Liver (tissue), 2 donors: ENCODE measurements around the gene ELP5.

ENCODE experiments used
- TF ChIP-seq, protein P1 (sequence below): fragments of 150-350 bp; IDR thresholded peaks from 2 replicates; pipeline ENCODE4 v1.5.1; 2017; ENCODE audit warnings: improper control_type of control experiment, low read depth, low read length; ENCODE audit not compliant: missing input control
- TF ChIP-seq, protein P2 (sequence below): IDR thresholded peaks from 2 replicates; pipeline ENCODE4 v1.6.1; 2016; ENCODE audit warnings: antibody characterized with exemption
- donor health status: healthy.

DNA sequence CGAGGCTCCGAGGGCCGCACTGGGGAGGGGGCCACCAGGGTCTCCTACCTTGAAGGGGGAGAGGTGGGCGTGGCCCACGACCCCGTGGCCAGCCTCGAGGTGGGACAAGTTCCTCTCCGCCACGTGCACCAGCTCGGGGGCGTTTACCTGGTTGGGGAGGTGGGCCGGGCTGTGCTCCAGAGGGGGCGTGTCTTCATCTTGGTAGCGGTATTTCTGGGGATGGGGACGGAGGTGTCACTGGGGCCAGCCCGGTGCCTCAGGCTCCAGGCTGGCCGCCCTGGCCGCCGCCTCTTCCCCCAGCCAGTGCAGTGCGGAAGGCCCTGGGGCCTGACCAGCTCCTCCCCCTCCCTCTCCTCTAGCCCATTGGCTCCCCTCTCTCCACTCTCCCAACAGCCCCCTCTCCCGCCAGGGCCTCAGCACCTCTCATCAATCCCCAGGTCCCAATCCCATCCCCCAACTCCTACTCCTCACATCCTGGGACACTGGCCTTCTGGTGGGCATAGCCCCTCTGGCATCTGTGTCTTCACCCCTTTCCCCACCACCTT, 43.9 kb upstream of the ELP5 start:
- TF ChIP-seq, protein P1, sequence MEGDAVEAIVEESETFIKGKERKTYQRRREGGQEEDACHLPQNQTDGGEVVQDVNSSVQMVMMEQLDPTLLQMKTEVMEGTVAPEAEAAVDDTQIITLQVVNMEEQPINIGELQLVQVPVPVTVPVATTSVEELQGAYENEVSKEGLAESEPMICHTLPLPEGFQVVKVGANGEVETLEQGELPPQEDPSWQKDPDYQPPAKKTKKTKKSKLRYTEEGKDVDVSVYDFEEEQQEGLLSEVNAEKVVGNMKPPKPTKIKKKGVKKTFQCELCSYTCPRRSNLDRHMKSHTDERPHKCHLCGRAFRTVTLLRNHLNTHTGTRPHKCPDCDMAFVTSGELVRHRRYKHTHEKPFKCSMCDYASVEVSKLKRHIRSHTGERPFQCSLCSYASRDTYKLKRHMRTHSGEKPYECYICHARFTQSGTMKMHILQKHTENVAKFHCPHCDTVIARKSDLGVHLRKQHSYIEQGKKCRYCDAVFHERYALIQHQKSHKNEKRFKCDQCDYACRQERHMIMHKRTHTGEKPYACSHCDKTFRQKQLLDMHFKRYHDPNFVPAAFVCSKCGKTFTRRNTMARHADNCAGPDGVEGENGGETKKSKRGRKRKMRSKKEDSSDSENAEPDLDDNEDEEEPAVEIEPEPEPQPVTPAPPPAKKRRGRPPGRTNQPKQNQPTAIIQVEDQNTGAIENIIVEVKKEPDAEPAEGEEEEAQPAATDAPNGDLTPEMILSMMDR = no peak
- TF ChIP-seq, protein P2, sequence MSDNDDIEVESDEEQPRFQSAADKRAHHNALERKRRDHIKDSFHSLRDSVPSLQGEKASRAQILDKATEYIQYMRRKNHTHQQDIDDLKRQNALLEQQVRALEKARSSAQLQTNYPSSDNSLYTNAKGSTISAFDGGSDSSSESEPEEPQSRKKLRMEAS = no peak
